Endothelial cell of umbilical vein (primary cell): Measurements from ENCODE around the gene PTGES2. TPM values are rescaled to one million over a fixed set of nuclear protein-coding genes. Genes with fewer than 3 reads are reported as not detected.

Experiments
- BruUV-seq: library from RNA; stranded (reverse); fragments of 400-500 nt; replicated peaks from 2 replicates; lab custom pipeline; 2021; lab: Mats Ljungman, UMichigan
- CTCF ChIA-PET: fragments of 300-600, 350-600 bp; sonication (Branson Sonifier 250); formaldehyde crosslinking; loops from one replicate; lab custom pipeline; 2021; ENCODE audit warnings: antibody characterized with exemption, inconsistent platforms; lab: Charles Lee
- POLR2A ChIA-PET: fragments of 300-600, 350-600 bp; sonication (Branson Sonifier 250); formaldehyde crosslinking; loops from one replicate; lab custom pipeline; 2021; ENCODE audit warnings: antibody characterized with exemption, inconsistent platforms; lab: Charles Lee
- DNase-seq: peaks from one replicate; pipeline ENCODE4 v3.0.0-alpha.2; 2011; ENCODE audit warnings: low read depth, low spot score
- FAIRE-seq: peaks from 2 replicates; lab custom pipeline; 2011; peaks lifted over from hg19 to GRCh38; lab: Jason Lieb, UNC
- H2AFZ ChIP-seq: 2 replicates; pipeline ENCODE4 v1.6.0; 2012; ENCODE audit warnings: low read depth, low read length, control low read depth, inconsistent platforms
- H3K27ac ChIP-seq: 2 replicates; pipeline ENCODE4 v1.5.1; 2011; ENCODE audit warnings: low read depth, mild to moderate bottlenecking, control low read depth, low read length, moderate library complexity; ENCODE audit not compliant: insufficient read depth
- H3K27me3 ChIP-seq, 2 experiments: 2 replicates each; pipeline versions ENCODE4 v1.6.0 to v1.6.1; 2011; ENCODE audit warnings: low read length in 2 of 2, mixed read lengths in 1 of 2; ENCODE audit not compliant: control insufficient read depth in 2 of 2, insufficient read depth in 2 of 2
- H3K36me3 ChIP-seq, 2 experiments: 2 replicates in 1 of 2; 3 replicates in 1 of 2; pipeline ENCODE4 v1.5.1; 2011; ENCODE audit warnings: low read length in 2 of 2, mild to moderate bottlenecking in 1 of 2, moderate library complexity in 1 of 2; ENCODE audit not compliant: control insufficient read depth in 2 of 2, insufficient read depth in 2 of 2; ENCODE audit errors: extremely low read depth in 1 of 2
- H3K4me1 ChIP-seq: 3 replicates; pipeline ENCODE4 v1.5.1; 2011; ENCODE audit warnings: mild to moderate bottlenecking, low read length; ENCODE audit not compliant: control insufficient read depth, insufficient read depth; ENCODE audit errors: extremely low read depth
- H3K4me2 ChIP-seq: 2 replicates; pipeline ENCODE4 v1.6.1; 2011; ENCODE audit warnings: low read length, control low read depth, mixed read lengths; ENCODE audit not compliant: insufficient read depth
- H3K4me3 ChIP-seq, 3 experiments: fragments of 200-600 bp in 1 of 3; sonication (generic), shearing (Covaris generic) in 1 of 3; replicated peaks in 1 of 3; 2 replicates each; pipeline ENCODE4 v1.5.1; 2011 to 2016; ENCODE audit warnings: control low read depth in 3 of 3, low read length in 3 of 3, mild to moderate bottlenecking in 2 of 3, inconsistent platforms in 1 of 3, low read depth in 1 of 3, moderate library complexity in 1 of 3; ENCODE audit not compliant: insufficient read depth in 1 of 3
- H3K79me2 ChIP-seq: 2 replicates; pipeline ENCODE4 v1.6.0; 2012; ENCODE audit warnings: low read length, inconsistent platforms; ENCODE audit not compliant: control insufficient read depth, insufficient read depth
- H3K9ac ChIP-seq: replicated peaks from 2 replicates; pipeline ENCODE3; 2011; ENCODE audit warnings: low read length, control low read depth; ENCODE audit not compliant: insufficient read depth; ENCODE audit errors: extremely low read depth
- H3K9me1 ChIP-seq: replicated peaks from 3 replicates; pipeline ENCODE4 v1.6.0; 2011; ENCODE audit warnings: mild to moderate bottlenecking, low read length; ENCODE audit not compliant: control insufficient read depth, insufficient read depth; ENCODE audit errors: extremely low read depth
- H3K9me3 ChIP-seq: replicated peaks from 2 replicates; pipeline ENCODE4 v1.5.1; 2012; ENCODE audit warnings: low read length, inconsistent platforms; ENCODE audit not compliant: control insufficient read depth, insufficient read depth
- H4K20me1 ChIP-seq: replicated peaks from 2 replicates; pipeline ENCODE3; 2011; ENCODE audit warnings: mild to moderate bottlenecking, low read length; ENCODE audit not compliant: control insufficient read depth, insufficient read depth; ENCODE audit errors: extremely low read depth
- CTCF ChIP-seq, 2 donors: IDR thresholded peaks; 1 replicate in 1 of 2; 2 replicates in 1 of 2; pipeline ENCODE4 v1.5.1; 2011; ENCODE audit warnings: low read length in 2 of 2, mild to moderate bottlenecking in 2 of 2, moderate library complexity in 2 of 2, control low read depth in 1 of 2, inconsistent platforms in 1 of 2, low read depth in 1 of 2; ENCODE audit not compliant: insufficient read depth in 1 of 2; ENCODE audit errors: extremely low read depth in 1 of 2
- EZH2 ChIP-seq: IDR thresholded peaks from 2 replicates; pipeline ENCODE4 v1.6.1; 2012; ENCODE audit warnings: borderline replicate concordance, low read depth, mild to moderate bottlenecking, moderate library complexity, low read length, inconsistent platforms; ENCODE audit not compliant: severe bottlenecking
- FOS ChIP-seq: IDR thresholded peaks from 2 replicates; pipeline ENCODE4 v1.6.1; 2011; ENCODE audit warnings: mild to moderate bottlenecking, low read length, moderate library complexity, borderline replicate concordance; ENCODE audit not compliant: insufficient read depth
- GATA2 ChIP-seq: IDR thresholded peaks from 2 replicates; pipeline ENCODE4 v1.7.0; 2011; ENCODE audit warnings: low read depth, mild to moderate bottlenecking, moderate library complexity, mixed read lengths, low read length; ENCODE audit not compliant: insufficient read length, insufficient read depth
- JUN ChIP-seq: IDR thresholded peaks from 2 replicates; pipeline ENCODE4 v1.6.1; 2011; ENCODE audit warnings: borderline replicate concordance, low read depth; ENCODE audit not compliant: insufficient read length, insufficient read depth
- MAX ChIP-seq: IDR thresholded peaks from 2 replicates; pipeline ENCODE4 v1.6.1; 2011; ENCODE audit not compliant: insufficient read depth, insufficient read length
- MYC ChIP-seq: IDR thresholded peaks from one replicate; pipeline ENCODE4 v1.6.1; 2011; ENCODE audit warnings: mild to moderate bottlenecking, low read depth, low read length
- POLR2A ChIP-seq: IDR thresholded peaks from 2 replicates; pipeline ENCODE4 v1.6.1; 2012; ENCODE audit warnings: low read depth, mild to moderate bottlenecking, control low read depth, low read length
- POLR2AphosphoS5 ChIP-seq: IDR thresholded peaks from 2 replicates; pipeline ENCODE4 v1.6.1; 2012; ENCODE audit warnings: low read depth, mild to moderate bottlenecking, control low read depth, low read length, moderate library complexity; ENCODE audit not compliant: insufficient read depth
- dilution Hi-C: fragments of 300-500 bp; cut with MboI; formaldehyde crosslinking; loops from one replicate; pipeline ENCODE4 v1.15.0; 2019; ENCODE audit warnings: low sequenced_read_pairs; ENCODE audit not compliant: extremely low pct_ligation_motif_present
- intact Hi-C: fragments of 100-400 bp; cut with micrococcal nuclease; formaldehyde crosslinking; loops from one replicate; pipeline ENCODE4 v1.10.0; 2022
- polyA plus RNA-seq, 4 experiments: library from polyadenylated mRNA; depleted of rRNA in 3 of 4; stranded (reverse) in 3 of 4; unstranded in 1 of 4; fragments of >200 nt; gene quantifications; 2 replicates each; pipeline versions ENCODE4 v1.2.1 to v1.2.3, GENCODE V29; 2011 to 2012; ENCODE audit warnings: missing spikeins in 1 of 4
- total RNA-seq: library from RNA; stranded (reverse); gene quantifications from 2 replicates; pipeline ENCODE4 v1.2.3, GENCODE V29; 2021

PTGES2 gene
- total and polyA plus RNA-seq, 2 donors (not counting 3 experiments of a cell fraction or from before 2014, with no cell fraction given) = 64.2 to 69.9 TPM

GRCh38 chr9:128155736-128156500 lies 28.4 kb upstream of the PTGES2 start:
- H4K20me1 ChIP-seq = no peaks in the 10 kb centered on the region
- no peaks in the 10 kb centered on the region for H3K36me3 ChIP-seq
- no peak overlapping the region for H3K4me3 ChIP-seq
- ChIA-PET POLR2A (no interaction called here), CTCF (interaction anchor here (0.9 to 1.2 kb wide), 2 partner anchors 17 to 38 kb away, joined by 3 to 7 read pairs; no protein-coding TSS in a partner anchor)
- H3K9me1 ChIP-seq = no peaks in the 10 kb centered on the region
- dilution Hi-C loops (no loop called here), intact Hi-C loops (no loop called here)
- BruUV-seq = no TSS peak
- H3K4me2 ChIP-seq = no peak overlapping the region
- H3K27ac ChIP-seq = no peak overlapping the region
- peaks cover 7% of the 10 kb centered on the region for H3K4me1 ChIP-seq
- no peak overlapping the region for H2AFZ ChIP-seq
- no peak overlapping the region for H3K9ac ChIP-seq
- no peak for TF ChIP-seq POLR2A
- no peak for TF ChIP-seq MYC
- TF ChIP-seq MAX = no peak
- TF ChIP-seq CTCF (IDR thresholded peaks at IDR 0.05; ENCODE audit: extremely low read depth in 1 of 2, insufficient read depth in 1 of 2, low read depth in 1 of 2, low read length in 2 of 2) = no peak
- TF ChIP-seq JUN = no peak
- TF ChIP-seq FOS = no peak
- TF ChIP-seq GATA2 = no peak
- no peak for TF ChIP-seq EZH2
- TF ChIP-seq POLR2AphosphoS5 = no peak
- FAIRE-seq = no peak
- no peak for DNase-seq
- H3K27me3 ChIP-seq = no peaks in the 10 kb centered on the region
- H3K79me2 ChIP-seq = no peaks in the 10 kb centered on the region
- no peaks in the 10 kb centered on the region for H3K9me3 ChIP-seq
